Fibroblast of mammary gland (primary cell): ENCODE results near the gene ZNF331.
"Not testable (repeated sequence)": the region's sequence is repeated elsewhere in the genome, so short reads cannot be mapped to it uniquely, and the experiment has no call there.

Experiments
- DNase-seq: peaks from one replicate; pipeline ENCODE4 v3.0.0-alpha.2; 2010; ENCODE audit warnings: low read depth
- H3K4me3 ChIP-seq: 2 replicates; pipeline ENCODE4 v1.5.1; 2011; ENCODE audit warnings: low read depth, mild to moderate bottlenecking, low read length, moderate library complexity; ENCODE audit not compliant: control insufficient read depth
- TF ChIP-seq, protein P1 (sequence below): conservative IDR thresholded peaks from 2 replicates; pipeline ENCODE4 v1.5.1; 2011; ENCODE audit warnings: low read depth, low read length, inconsistent platforms; ENCODE audit not compliant: control insufficient read depth, insufficient read depth

Gene ZNF331

DNA sequence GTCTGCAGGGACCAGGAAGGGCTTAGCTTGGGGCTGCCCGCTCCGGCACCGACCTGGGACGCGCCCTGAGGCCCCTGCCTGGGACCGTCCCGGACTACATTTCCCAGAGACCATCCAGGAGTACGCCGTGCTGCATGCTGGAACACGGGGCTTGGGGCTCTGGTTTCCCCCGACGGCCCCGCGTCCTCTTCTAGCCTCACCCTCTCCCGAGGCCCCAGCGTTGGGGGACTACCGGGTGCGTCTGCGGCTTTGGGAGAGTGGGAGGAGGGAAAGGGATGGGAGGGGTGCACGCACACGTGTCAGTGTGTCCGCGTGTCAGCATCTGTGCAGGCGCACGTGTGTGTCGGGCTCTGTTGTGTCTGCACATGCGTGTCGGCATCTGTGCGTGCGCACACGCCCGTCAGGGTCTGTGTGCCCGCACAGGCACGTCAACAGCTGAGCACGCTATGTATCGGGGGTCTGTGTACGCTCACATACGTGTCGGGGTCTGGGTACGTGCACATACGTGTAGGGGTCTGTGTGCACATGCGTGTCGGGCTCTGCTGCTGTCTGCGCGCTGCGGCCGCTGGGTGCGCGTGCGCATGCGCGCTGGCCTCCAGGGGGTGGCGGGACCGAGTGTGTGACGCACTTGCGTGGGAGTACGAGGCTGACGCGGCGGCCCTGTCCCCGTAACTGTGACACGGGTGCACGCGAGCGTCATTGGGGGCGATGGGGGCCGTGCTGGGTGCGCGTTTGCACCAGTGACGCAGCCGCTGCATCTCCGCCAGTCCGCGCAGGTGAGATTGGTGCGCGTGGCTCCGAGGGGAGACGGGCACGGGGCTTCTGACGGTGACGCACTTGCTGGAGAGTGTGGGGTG, at the start of gene ZNF331:
ZNF331 (plus strand) TSS at position 625 of the 857 bp plus-strand sequence. CDS start 31,232 bp downstream, outside the sequence.
- DNase-seq, result peak; percentile 85
- TF ChIP-seq, protein P1, sequence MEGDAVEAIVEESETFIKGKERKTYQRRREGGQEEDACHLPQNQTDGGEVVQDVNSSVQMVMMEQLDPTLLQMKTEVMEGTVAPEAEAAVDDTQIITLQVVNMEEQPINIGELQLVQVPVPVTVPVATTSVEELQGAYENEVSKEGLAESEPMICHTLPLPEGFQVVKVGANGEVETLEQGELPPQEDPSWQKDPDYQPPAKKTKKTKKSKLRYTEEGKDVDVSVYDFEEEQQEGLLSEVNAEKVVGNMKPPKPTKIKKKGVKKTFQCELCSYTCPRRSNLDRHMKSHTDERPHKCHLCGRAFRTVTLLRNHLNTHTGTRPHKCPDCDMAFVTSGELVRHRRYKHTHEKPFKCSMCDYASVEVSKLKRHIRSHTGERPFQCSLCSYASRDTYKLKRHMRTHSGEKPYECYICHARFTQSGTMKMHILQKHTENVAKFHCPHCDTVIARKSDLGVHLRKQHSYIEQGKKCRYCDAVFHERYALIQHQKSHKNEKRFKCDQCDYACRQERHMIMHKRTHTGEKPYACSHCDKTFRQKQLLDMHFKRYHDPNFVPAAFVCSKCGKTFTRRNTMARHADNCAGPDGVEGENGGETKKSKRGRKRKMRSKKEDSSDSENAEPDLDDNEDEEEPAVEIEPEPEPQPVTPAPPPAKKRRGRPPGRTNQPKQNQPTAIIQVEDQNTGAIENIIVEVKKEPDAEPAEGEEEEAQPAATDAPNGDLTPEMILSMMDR, result no peak
- peak within 1 kb of the TSS; percentile 65 for H3K4me3 ChIP-seq

DNA sequence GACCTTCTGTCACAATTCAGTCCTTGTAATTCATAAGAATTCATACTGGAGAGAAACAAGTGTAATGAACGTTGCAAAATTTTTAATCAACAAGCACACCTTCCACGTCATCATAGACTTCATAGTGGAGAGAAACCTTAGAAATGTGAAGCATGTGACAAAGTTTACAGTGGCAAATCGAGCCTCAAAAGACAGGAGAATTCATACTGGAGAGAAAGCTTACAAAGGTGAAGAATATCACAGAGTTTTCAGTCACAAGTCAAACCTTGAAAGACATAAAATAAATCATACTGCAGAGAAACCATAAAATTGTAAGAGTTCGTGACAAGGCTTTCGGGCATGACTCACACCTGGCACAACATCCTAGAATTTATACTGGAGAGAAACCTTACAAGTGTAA, 45.8 kb upstream of the ZNF331 start:
- TF ChIP-seq, protein P1, result no peak
- DNase-seq, result no peak

DNA sequence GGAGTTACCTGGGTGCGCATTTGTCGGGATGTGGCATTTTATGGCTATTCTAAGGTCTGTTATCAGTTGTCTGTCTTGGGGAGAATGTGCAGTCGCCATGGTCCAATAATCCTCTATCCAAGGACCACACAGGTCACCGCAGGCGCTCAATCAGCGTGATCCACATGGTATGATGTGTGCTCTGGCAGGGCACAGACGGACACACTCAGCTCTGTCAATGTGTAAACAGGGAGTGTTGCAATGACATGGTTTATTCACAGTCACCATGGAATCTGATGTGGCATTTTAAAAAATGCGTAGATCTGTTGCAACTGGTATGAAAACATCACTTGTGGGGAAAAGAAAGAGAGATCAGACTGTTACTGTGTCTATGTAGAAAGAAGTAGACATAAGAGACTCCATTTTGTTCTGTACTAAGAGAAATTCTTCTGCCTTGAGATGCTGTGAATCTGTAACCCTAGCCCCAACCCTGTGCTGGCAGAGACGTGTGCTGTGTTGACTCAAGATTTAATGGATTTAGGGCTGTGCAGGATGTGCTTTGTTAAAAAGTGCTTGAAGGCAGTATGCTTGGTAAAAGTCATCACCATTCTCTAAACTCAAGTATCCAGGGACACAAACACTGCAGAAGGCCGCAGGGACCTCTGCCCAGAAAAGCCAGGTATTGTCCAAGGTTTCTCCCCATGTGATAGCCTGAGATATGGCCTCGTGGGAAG, 40.5 kb upstream of the ZNF331 start:
- not testable (repeated sequence) for H3K4me3 ChIP-seq, DNase-seq

More for the DNA sequence above, 45.8 kb upstream of the ZNF331 start:
- no peak overlapping the region for H3K4me3 ChIP-seq

DNA sequence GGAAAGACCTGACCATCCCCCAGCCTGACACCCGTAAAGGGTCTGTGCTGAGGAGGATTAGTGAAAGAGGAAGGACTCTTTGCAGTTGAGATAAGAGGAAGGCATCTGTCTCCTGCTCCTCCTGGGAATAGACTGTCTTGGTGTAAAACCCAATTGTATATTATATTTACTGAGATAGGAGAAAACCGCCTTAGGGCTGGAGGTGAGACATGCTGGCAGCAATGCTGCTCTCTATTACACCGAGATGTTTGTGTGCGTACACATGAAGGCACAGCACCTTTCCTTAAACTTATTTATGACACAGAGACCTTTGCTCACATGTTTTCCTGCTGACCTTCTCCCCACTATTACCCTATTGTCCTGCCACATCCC, 39.9 kb upstream of the ZNF331 start:
- DNase-seq, H3K4me3 ChIP-seq: not testable (repeated sequence)

DNA sequence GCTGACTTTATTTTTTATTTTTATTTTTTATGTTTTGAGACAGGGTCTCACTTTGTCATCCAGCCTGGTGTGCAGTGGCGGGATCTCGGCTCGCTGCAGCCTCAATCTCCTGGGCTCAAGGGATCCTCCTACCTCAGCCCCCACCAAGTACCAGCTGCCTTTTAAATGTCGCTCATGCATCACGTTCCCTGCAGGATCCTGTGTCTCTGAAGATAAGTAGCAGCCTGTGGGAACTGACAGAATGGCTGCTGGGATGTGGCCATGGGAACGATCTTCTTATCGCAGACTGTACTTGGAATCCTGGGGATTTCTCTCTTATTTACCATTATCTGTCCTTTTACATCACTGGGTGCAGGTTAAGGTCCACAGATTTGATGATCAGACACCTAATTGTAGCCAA, 34.8 kb upstream of the ZNF331 start:
- DNase-seq, H3K4me3 ChIP-seq: not testable (repeated sequence)

DNA sequence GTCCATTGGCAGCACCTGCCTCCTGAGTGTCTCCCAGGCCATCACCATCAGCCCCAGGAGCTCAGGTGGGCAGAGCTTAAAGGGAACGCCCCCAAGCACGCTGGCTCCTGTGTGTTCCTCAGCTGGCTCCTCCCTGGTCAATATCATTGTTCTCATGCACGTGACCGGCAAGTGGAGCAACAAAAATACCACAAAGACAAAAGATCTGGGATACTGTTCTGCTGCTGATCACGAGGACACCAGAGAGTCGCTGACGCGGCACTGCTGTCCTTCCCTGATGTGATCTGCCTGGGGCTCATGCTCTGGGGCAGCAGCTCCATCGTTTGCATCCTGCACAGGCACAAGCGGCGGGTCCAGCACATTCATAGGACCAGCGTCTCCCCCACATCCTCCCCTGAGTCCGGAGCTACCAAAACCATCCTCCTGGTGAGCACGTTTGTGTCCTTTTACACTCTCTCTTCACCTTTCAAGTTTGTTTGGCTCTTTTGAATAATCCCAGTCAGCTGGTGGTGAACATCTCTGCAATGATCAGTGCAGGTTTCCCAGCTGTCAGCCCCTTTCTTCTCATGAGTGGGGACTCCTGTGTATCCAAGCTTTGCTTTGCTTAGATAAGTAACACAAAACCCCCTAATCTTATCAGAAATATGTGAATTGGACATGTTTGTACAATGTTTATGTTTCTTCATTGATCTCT, 34.1 kb upstream of the ZNF331 start:
- not testable (repeated sequence) for DNase-seq, H3K4me3 ChIP-seq

DNA sequence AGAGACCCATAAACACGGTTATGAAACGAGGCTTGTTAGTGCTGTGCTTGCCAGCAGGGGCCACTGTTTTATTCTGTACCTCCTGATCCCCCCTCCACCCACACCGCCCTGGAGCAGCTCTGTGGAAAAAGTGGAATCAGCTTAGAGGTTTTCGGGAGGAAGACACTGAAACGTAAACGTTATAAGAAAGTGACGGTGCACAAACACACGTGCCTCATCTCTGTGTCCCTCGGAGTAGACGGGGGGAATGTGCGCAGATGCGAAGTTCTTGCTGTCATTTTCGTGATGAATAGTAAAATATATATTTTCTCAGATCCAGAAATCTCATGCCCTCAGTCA, 33.6 kb upstream of the ZNF331 start:
- peak; percentile 31 for DNase-seq
- not testable (repeated sequence) for H3K4me3 ChIP-seq

DNA sequence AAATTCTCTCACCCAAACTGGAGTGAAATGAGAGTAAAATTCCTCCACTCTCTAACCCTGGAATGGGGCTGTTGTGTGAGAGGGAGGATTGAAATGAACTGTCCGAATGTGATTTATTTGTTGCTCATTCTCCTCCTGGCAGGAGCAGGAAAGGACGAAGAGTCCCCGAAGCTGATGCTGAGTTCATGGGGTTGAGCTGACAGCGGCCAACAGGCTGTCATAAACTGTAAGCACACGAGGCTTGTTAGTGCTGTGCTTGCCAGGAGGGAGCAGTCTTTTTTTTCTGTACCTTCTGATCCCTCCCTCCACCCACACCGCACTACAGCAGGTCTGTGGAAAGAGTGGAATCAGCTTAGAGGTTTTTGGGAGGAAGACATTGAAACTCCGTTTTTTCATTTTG, 33.1 kb upstream of the ZNF331 start:
- DNase-seq, result peak; percentile 27
- TF ChIP-seq, protein P1, result no peak
- no peak overlapping the region for H3K4me3 ChIP-seq

DNA sequence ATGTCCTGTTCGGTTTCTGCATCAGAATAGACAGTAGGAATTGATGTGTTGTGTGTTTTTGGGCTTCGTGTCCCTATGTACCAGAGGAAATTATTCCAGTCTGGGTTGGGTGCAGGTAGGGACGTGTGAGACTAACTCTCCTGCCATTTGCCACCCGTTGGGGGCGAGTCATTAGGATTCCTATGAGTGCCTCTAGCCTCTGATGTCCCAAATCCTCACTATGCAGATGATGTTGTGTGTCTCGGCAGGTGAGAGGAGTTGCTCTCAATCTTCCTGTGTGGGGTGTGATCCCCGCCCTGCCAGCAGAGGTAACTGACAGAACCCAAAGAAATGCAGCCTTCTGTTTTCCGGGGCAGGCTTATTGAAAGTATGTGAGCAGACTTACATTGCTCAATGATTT, 31.2 kb upstream of the ZNF331 start:
- H3K4me3 ChIP-seq, result no peak overlapping the region
- no peak for DNase-seq
- TF ChIP-seq, protein P1, result no peak
